Testis (tissue), 3 donors: ENCODE results near the gene PGM2. TPM values are rescaled to one million over a fixed set of nuclear protein-coding genes. Genes with fewer than 3 reads are reported as not detected.

ENCODE experiments used
- DNase-seq: peaks from one replicate; pipeline ENCODE4 v3.0.0-alpha.2; 2019
- H3K27ac ChIP-seq, 2 donors: fragments of 200-600 bp; sonication (generic); one replicate each; pipeline ENCODE4 v1.5.1; 2019
- H3K27me3 ChIP-seq: fragments of 200-600 bp; sonication (generic); one replicate; pipeline ENCODE4 v1.5.1; 2019
- H3K36me3 ChIP-seq: fragments of 200-600 bp; sonication (generic); one replicate; pipeline ENCODE4 v1.5.1; 2017; ENCODE audit warnings: low read depth; ENCODE audit errors: missing control alignments
- H3K4me1 ChIP-seq: fragments of 200-600 bp; sonication (generic); one replicate; pipeline ENCODE4 v1.5.1; 2019
- H3K4me3 ChIP-seq, 2 donors: fragments of 200-600 bp; sonication (generic); one replicate each; pipeline ENCODE4 v1.5.1; 2017 to 2019
- H3K9me3 ChIP-seq: fragments of 200-600 bp; sonication (generic); one replicate; pipeline ENCODE4 v1.5.1; 2017
- POLR2A ChIP-seq: fragments of 450-650 bp; IDR thresholded peaks from one replicate; pipeline ENCODE4 v1.6.1; 2017; ENCODE audit warnings: antibody characterized with exemption, mild to moderate bottlenecking, moderate library complexity
- WGBS, 2 donors: methylation state at CpG; one replicate each; pipeline ENCODE4 v1.1.5; 2018; 5-methylcytosine and 5-hydroxymethylcytosine counted together
- intact Hi-C: fragments of 100-400 bp; cut with DNase I; formaldehyde crosslinking; loops from one replicate; pipeline ENCODE4 v1.15.1; 2023; ENCODE audit warnings: low total_unique reads
- polyA plus RNA-seq: library from polyadenylated mRNA; stranded (reverse); fragments of 350-450 nt; fragmentation: Illumina TruSeq; extraction: RNeasy Lipid Tissue Mini Kit (QIAGEN cat#74804); gene quantifications from one replicate; pipeline ENCODE4 v1.2.3, GENCODE V29; 2014; ENCODE audit warnings: low read depth, low replicate concordance; ENCODE audit not compliant: insufficient read depth
- total RNA-seq, 2 donors: library from RNA; depleted of rRNA; stranded (reverse); fragments of >200 nt; gene quantifications; one replicate each; pipeline ENCODE4 v1.2.3, GENCODE V29; 2016
- TF ChIP-seq, protein P1 (sequence below), 3 experiments: fragments of 450-650 bp in 2 of 3; fragments of 200-600 bp in 1 of 3; sonication (generic) in 1 of 3; IDR thresholded peaks; one replicate each; pipeline ENCODE4 v1.5.1; 2016 to 2019; ENCODE audit warnings: antibody characterized with exemption in 3 of 3, mild to moderate bottlenecking in 2 of 3, moderate library complexity in 1 of 3

PGM2 gene
- total and polyA plus RNA-seq, 3 donors from 2014 or later = 12.9 to 29.1 (median 27.0) TPM

- no peak overlapping the region for H3K4me3 ChIP-seq
- no peaks in the 10 kb centered on the region for H3K4me1 ChIP-seq
- no peaks in the 10 kb centered on the region for H3K27me3 ChIP-seq
- intact Hi-C loops = loop anchor here (5.0 kb wide), 1 partner anchor 195 kb away; no protein-coding TSS in a partner anchor
- no peaks in the 10 kb centered on the region for H3K36me3 ChIP-seq
- no peak for DNase-seq
- WGBS, 2 donors = 89 to 94% methylated on average over 2 of the region's 2 CpGs
- TF ChIP-seq, protein P1, sequence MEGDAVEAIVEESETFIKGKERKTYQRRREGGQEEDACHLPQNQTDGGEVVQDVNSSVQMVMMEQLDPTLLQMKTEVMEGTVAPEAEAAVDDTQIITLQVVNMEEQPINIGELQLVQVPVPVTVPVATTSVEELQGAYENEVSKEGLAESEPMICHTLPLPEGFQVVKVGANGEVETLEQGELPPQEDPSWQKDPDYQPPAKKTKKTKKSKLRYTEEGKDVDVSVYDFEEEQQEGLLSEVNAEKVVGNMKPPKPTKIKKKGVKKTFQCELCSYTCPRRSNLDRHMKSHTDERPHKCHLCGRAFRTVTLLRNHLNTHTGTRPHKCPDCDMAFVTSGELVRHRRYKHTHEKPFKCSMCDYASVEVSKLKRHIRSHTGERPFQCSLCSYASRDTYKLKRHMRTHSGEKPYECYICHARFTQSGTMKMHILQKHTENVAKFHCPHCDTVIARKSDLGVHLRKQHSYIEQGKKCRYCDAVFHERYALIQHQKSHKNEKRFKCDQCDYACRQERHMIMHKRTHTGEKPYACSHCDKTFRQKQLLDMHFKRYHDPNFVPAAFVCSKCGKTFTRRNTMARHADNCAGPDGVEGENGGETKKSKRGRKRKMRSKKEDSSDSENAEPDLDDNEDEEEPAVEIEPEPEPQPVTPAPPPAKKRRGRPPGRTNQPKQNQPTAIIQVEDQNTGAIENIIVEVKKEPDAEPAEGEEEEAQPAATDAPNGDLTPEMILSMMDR (IDR thresholded peaks at IDR 0.05) = no peak
- no peak for TF ChIP-seq POLR2A
- no peaks in the 10 kb centered on the region for H3K9me3 ChIP-seq
- no peak overlapping the region for H3K27ac ChIP-seq
Measured at GRCh38 chr4:37797374-37797773, 29.1 kb upstream of the PGM2 start.

DNA sequence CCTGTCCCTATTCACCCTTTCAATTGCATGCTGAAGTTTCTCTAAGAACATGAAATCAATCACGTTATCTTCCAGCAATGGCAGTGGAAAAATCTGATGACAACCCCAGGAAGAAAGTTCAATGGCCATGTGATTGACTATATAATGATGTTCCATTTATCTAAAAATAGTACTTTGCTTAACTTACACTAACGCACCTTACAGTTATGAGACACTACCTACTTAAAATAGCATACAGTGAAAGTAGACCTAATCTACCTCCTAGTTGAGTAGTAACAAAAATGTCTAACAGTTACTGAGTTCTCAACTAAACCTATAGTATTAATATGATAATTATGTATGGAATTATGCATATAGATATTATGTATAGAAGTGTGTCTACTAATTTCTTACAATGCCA lies 28.6 kb upstream of the PGM2 start:
- Histone ChIP-seq H3K4me3 (no peak overlapping the region), H3K9me3 (no peaks in the 10 kb centered on the region), H3K27ac (no peak overlapping the region), H3K27me3 (no peaks in the 10 kb centered on the region), H3K4me1 (no peaks in the 10 kb centered on the region), H3K36me3 (no peaks in the 10 kb centered on the region)
- intact Hi-C loops = loop anchor here (5.0 kb wide), 1 partner anchor 196 kb away; no protein-coding TSS in a partner anchor
- no peak for DNase-seq
- WGBS, 2 donors = 91 to 94% methylated on average over 2 of the region's 2 CpGs
- no peak for TF ChIP-seq POLR2A
- TF ChIP-seq, protein P1 (IDR thresholded peaks at IDR 0.05) = no peak

DNA sequence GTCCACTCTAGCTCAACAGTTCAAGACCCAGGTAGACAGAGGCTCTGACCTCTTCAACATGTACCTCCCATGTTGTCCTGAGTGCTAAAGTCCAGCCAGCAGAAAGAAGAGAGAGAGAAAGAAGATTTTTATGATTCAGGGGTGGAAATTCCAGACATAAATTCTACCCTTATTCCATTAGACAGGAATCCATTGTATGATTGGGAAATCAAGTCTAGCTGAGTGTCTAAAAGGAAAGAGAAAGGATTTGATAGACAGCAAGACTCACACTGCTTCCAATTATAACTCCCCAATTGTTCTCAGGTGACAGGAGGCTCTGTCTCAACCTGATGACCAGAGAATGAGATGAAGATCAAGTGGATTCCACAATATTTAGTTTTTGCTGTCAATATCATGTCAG lies 27.9 kb upstream of the PGM2 start:
- Histone ChIP-seq H3K4me1 (no peaks in the 10 kb centered on the region), H3K4me3 (no peak overlapping the region), H3K27ac (no peak overlapping the region), H3K36me3 (no peaks in the 10 kb centered on the region), H3K27me3 (no peaks in the 10 kb centered on the region), H3K9me3 (no peaks in the 10 kb centered on the region)
- DNase-seq = no peak
- TF ChIP-seq, protein P1 (IDR thresholded peaks at IDR 0.05) = no peak
- TF ChIP-seq POLR2A = no peak
- intact Hi-C loops = loop anchor here (5.0 kb wide), 1 partner anchor 196 kb away; no protein-coding TSS in a partner anchor

DNA sequence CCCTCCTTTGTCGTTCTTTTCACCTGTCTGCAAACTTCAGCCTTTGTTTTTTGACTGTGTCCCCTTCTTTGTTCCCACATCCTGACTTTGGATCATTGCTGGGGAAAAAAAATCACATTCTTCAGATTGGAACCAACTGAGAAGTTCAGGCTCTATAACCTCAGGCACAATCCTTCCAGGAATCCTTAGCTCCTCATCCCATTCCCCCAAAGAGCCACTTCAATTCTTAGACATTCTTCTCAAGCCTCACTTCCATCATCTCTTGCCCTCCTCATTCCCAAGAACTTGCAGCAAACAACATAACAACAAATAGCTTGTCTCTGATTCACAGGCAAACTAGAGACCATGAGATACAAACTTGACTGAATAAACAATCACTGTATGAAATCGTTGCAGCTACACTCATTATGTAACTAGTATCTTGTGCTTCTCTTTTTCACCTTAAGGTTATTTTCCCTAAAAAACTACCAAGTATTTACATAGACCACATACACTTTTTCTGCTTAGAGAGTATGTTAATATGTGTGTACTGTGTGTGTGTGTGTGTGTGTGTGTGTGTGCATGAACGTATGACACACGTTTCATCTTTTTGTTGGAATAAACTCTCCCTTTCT lies 26.4 kb upstream of the PGM2 start:
- Histone ChIP-seq H3K9me3 (no peaks in the 10 kb centered on the region), H3K4me3 (no peak overlapping the region), H3K36me3 (no peaks in the 10 kb centered on the region), H3K27me3 (no peaks in the 10 kb centered on the region), H3K27ac (no peak overlapping the region), H3K4me1 (no peaks in the 10 kb centered on the region)
- intact Hi-C loops = loop anchor here (5.0 kb wide), 1 partner anchor 198 kb away; no protein-coding TSS in a partner anchor
- no peak for DNase-seq
- WGBS, 2 donors = 49 to 51% methylated on average over 4 of the region's 4 CpGs
- TF ChIP-seq, protein P1 (IDR thresholded peaks at IDR 0.05) = no peak
- TF ChIP-seq POLR2A = no peak
